Hindlimb muscle (tissue), 1 donor: ENCODE measurements around the gene ST3GAL4. TPM values are rescaled to one million over a fixed set of nuclear protein-coding genes. Genes with fewer than 3 reads are reported as not detected.
"Not testable (repeated sequence)": the region's sequence is repeated elsewhere in the genome, so short reads cannot be mapped to it uniquely, and the experiment has no call there.

Source experiments
- DNase-seq: peaks from one replicate; pipeline ENCODE4 v3.0.0-alpha.2; 2013
- polyA plus RNA-seq: library from polyadenylated mRNA; unstranded; fragments of 120-200 nt; gene quantifications from one replicate; pipeline ENCODE4 v1.2.1, GENCODE V29; 2013; ENCODE audit not compliant: insufficient read length

Gene ST3GAL4
- polyA plus RNA-seq, 1 donor = 30.7 TPM

- DNase-seq = no peak
Observed at GRCh38 chr11:126387857-126388256, 32.4 kb downstream of the ST3GAL4 start.

GRCh38 chr11:126390272-126390867, 34.9 kb downstream of the ST3GAL4 start:
- DNase-seq = no peak

GRCh38 chr11:126391286-126391954, 35.9 kb downstream of the ST3GAL4 start:
- no peak for DNase-seq

GRCh38 chr11:126391970-126392632, 36.6 kb downstream of the ST3GAL4 start:
- DNase-seq = no peak

- peak; percentile 41 for DNase-seq
Observed at GRCh38 chr11:126392633-126393013, 37.1 kb downstream of the ST3GAL4 start.

- DNase-seq = no peak
Observed at GRCh38 chr11:126393143-126393542, 37.7 kb downstream of the ST3GAL4 start.

GRCh38 chr11:126394036-126394435, 38.5 kb downstream of the ST3GAL4 start:
- DNase-seq = no peak

GRCh38 chr11:126394634-126395072, 39.2 kb downstream of the ST3GAL4 start:
- DNase-seq = not testable (repeated sequence)

- DNase-seq = peak; percentile 43
Observed at GRCh38 chr11:126395784-126396183, 40.3 kb downstream of the ST3GAL4 start.

GRCh38 chr11:126396266-126396665, 40.8 kb downstream of the ST3GAL4 start:
- DNase-seq = not testable (repeated sequence)

- no peak for DNase-seq
Observed at GRCh38 chr11:126396965-126397364, 41.5 kb downstream of the ST3GAL4 start.

- no peak for DNase-seq
Observed at GRCh38 chr11:126398296-126398695, 42.8 kb downstream of the ST3GAL4 start.

GRCh38 chr11:126398721-126399120, 43.2 kb downstream of the ST3GAL4 start:
- DNase-seq = no peak

- DNase-seq = no peak
Observed at GRCh38 chr11:126400019-126400418, 44.5 kb downstream of the ST3GAL4 start.

GRCh38 chr11:126400479-126400878, 45.0 kb downstream of the ST3GAL4 start:
- no peak for DNase-seq

- DNase-seq = no peak
Observed at GRCh38 chr11:126403022-126403581, 47.6 kb downstream of the ST3GAL4 start.

GRCh38 chr11:126403658-126404057, 48.2 kb downstream of the ST3GAL4 start:
- no peak for DNase-seq

- DNase-seq = no peak
Observed at GRCh38 chr11:126404367-126404766, 48.9 kb downstream of the ST3GAL4 start.

- DNase-seq = no peak
Observed at GRCh38 chr11:126405374-126405773, 49.9 kb downstream of the ST3GAL4 start.

GRCh38 chr11:126405906-126406305, 50.4 kb downstream of the ST3GAL4 start:
- DNase-seq = no peak

GRCh38 chr11:126406368-126406767, 50.9 kb downstream of the ST3GAL4 start:
- no peak for DNase-seq

- DNase-seq = no peak
Observed at GRCh38 chr11:126407101-126407521, 51.6 kb downstream of the ST3GAL4 start.

GRCh38 chr11:126407682-126408288, 52.3 kb downstream of the ST3GAL4 start:
- no peak for DNase-seq
